Measurements from ENCODE around the gene RIMKLA.

Gene RIMKLA

GRCh38 chr1:42423681-42424080, 43.1 kb downstream of the RIMKLA start:
- in situ Hi-C loops (cut with HindIII; ENCODE audit: low pct_unique_long_range_greater_than_20kb, low sequenced_read_pairs): no loop called here
- no peak for DNase-seq (ENCODE audit: low read depth in 1 of 2, low spot score in 1 of 2)

GRCh38 chr1:42424201-42424600, 43.6 kb downstream of the RIMKLA start:
- no peak for DNase-seq (ENCODE audit: low read depth in 1 of 2, low spot score in 1 of 2)
- in situ Hi-C loops (cut with HindIII; ENCODE audit: low pct_unique_long_range_greater_than_20kb, low sequenced_read_pairs): no loop called here
- no peak for TF ChIP-seq JUND (IDR thresholded peaks at IDR 0.05; ENCODE audit: low read depth)

More at GRCh38 chr1:42423681-42424080, 43.1 kb downstream of the RIMKLA start:
- no peak for TF ChIP-seq JUND (IDR thresholded peaks at IDR 0.05; ENCODE audit: low read depth)

- no peak for TF ChIP-seq JUND (IDR thresholded peaks at IDR 0.05; ENCODE audit: low read depth)
- DNase-seq (ENCODE audit: low read depth in 1 of 2, low spot score in 1 of 2): no peak
- in situ Hi-C loops (cut with HindIII; ENCODE audit: low pct_unique_long_range_greater_than_20kb, low sequenced_read_pairs): no loop called here
These were observed 46.6 kb downstream of the RIMKLA start for GRCh38 chr1:42427240-42427639.

- no peak for TF ChIP-seq JUND (IDR thresholded peaks at IDR 0.05; ENCODE audit: low read depth)
- in situ Hi-C loops (cut with HindIII; ENCODE audit: low pct_unique_long_range_greater_than_20kb, low sequenced_read_pairs): no loop called here
- no peak for DNase-seq (ENCODE audit: low read depth in 1 of 2, low spot score in 1 of 2)
These were observed 49.0 kb downstream of the RIMKLA start for GRCh38 chr1:42429603-42430002.

GRCh38 chr1:42430286-42431135, 49.9 kb downstream of the RIMKLA start:
- in situ Hi-C loops (cut with HindIII; ENCODE audit: low pct_unique_long_range_greater_than_20kb, low sequenced_read_pairs): no loop called here
- TF ChIP-seq JUND (IDR thresholded peaks at IDR 0.05; ENCODE audit: low read depth): no peak
- no peak for DNase-seq (ENCODE audit: low read depth in 1 of 2, low spot score in 1 of 2)

- no peak for TF ChIP-seq JUND (IDR thresholded peaks at IDR 0.05; ENCODE audit: low read depth)
- in situ Hi-C loops (cut with HindIII; ENCODE audit: low pct_unique_long_range_greater_than_20kb, low sequenced_read_pairs): no loop called here
- no peak for DNase-seq (ENCODE audit: low read depth in 1 of 2, low spot score in 1 of 2)
These were observed 50.9 kb downstream of the RIMKLA start for GRCh38 chr1:42431514-42431913.

- in situ Hi-C loops (cut with HindIII; ENCODE audit: low pct_unique_long_range_greater_than_20kb, low sequenced_read_pairs): no loop called here
These were observed 52.1 kb downstream of the RIMKLA start for GRCh38 chr1:42432714-42433113.

GRCh38 chr1:42433369-42433768, 52.8 kb downstream of the RIMKLA start:
- TF ChIP-seq JUND (IDR thresholded peaks at IDR 0.05; ENCODE audit: low read depth): no peak
- in situ Hi-C loops (cut with HindIII; ENCODE audit: low pct_unique_long_range_greater_than_20kb, low sequenced_read_pairs): no loop called here
- no peak for DNase-seq (ENCODE audit: low read depth in 1 of 2, low spot score in 1 of 2)

More at GRCh38 chr1:42432714-42433113, 52.1 kb downstream of the RIMKLA start:
- DNase-seq (ENCODE audit: low read depth in 1 of 2, low spot score in 1 of 2): no peak
- TF ChIP-seq JUND (IDR thresholded peaks at IDR 0.05; ENCODE audit: low read depth): no peak

- DNase-seq (ENCODE audit: low read depth in 1 of 2, low spot score in 1 of 2): no peak
These were observed 53.7 kb downstream of the RIMKLA start for GRCh38 chr1:42434340-42434739.

GRCh38 chr1:42439940-42440339, 59.3 kb downstream of the RIMKLA start:
- TF ChIP-seq JUND (IDR thresholded peaks at IDR 0.05; ENCODE audit: low read depth): no peak
- in situ Hi-C loops (cut with HindIII; ENCODE audit: low pct_unique_long_range_greater_than_20kb, low sequenced_read_pairs): no loop called here
- DNase-seq (ENCODE audit: low read depth in 1 of 2, low spot score in 1 of 2): peak in 1 of 2 experiments; percentile 14

More at GRCh38 chr1:42434340-42434739, 53.7 kb downstream of the RIMKLA start:
- no peak for TF ChIP-seq JUND (IDR thresholded peaks at IDR 0.05; ENCODE audit: low read depth)
- in situ Hi-C loops (cut with HindIII; ENCODE audit: low pct_unique_long_range_greater_than_20kb, low sequenced_read_pairs): no loop called here

- DNase-seq (ENCODE audit: low read depth in 1 of 2, low spot score in 1 of 2): no peak
- in situ Hi-C loops (cut with HindIII; ENCODE audit: low pct_unique_long_range_greater_than_20kb, low sequenced_read_pairs): no loop called here
- no peak for TF ChIP-seq JUND (IDR thresholded peaks at IDR 0.05; ENCODE audit: low read depth)
These were observed 62.1 kb downstream of the RIMKLA start for GRCh38 chr1:42442662-42443061.

- TF ChIP-seq JUND (IDR thresholded peaks at IDR 0.05; ENCODE audit: low read depth): no peak
- DNase-seq (ENCODE audit: low read depth in 1 of 2, low spot score in 1 of 2): no peak
- in situ Hi-C loops (cut with HindIII; ENCODE audit: low pct_unique_long_range_greater_than_20kb, low sequenced_read_pairs): no loop called here
These were observed 68.7 kb downstream of the RIMKLA start for GRCh38 chr1:42449256-42449655.

- in situ Hi-C loops (cut with HindIII; ENCODE audit: low pct_unique_long_range_greater_than_20kb, low sequenced_read_pairs): no loop called here
- TF ChIP-seq JUND (IDR thresholded peaks at IDR 0.05; ENCODE audit: low read depth): no peak
These were observed 69.5 kb downstream of the RIMKLA start for GRCh38 chr1:42450061-42450460.

More at GRCh38 chr1:42450061-42450460, 69.5 kb downstream of the RIMKLA start:
- no peak for DNase-seq (ENCODE audit: low read depth in 1 of 2, low spot score in 1 of 2)
